HG03175 (cell line): ENCODE results near the gene ZNF91.
"Not testable (repeated sequence)": the region's sequence is repeated elsewhere in the genome, so short reads cannot be mapped to it uniquely, and the experiment has no call there.

Experiments used
- ATAC-seq: cut with Tn5 transposase; IDR thresholded peaks from one replicate; pipeline ENCODE4 v1.9.1; 2021; ENCODE audit warnings: mild to moderate bottlenecking, moderate library complexity; ENCODE audit not compliant: unreplicated experiment

The ZNF91 gene

GRCh38 chr19:23399443-23399842 lies 4.2 kb upstream of the ZNF91 start:
- no peak for ATAC-seq

DNA sequence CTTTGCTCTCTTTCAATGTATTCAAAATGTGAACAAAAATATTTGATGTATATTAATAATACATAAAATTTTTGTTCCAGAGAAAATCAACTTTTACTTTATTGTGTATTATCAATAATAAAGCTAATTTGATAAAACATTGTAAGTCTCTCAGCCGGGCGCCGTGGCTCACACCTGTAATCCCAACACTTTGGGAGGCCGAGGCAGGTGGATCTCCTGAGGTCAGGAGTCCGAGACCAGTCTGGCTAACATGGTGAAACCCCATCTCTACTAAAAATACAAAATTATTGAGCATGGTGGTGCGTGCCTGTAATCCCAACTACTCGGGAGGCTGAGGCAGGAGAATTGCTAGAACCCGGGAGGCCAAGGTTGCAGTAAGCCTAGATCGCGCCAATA lies 449 bp upstream of the ZNF91 start:
- ATAC-seq, result not testable (repeated sequence)

DNA sequence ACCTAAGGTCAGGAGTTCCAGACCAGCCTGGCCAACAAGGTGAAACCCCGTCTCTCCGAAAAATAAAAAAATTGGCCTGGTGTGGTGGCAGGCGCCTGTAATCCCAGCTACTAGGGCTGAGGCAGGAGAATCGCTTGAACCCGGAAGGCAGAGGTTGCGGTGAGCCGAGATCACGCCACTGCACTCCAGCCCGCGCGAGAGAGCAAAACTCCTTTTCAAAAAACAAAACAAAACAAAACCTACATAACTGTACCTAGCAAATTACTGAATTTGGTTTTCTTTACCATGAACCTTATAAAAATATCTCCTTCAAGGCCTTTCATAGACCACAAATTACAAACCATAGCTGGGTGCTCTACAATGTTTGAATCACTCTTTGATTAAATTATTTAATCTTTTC lies 760 bp downstream of the ZNF91 start:
- no peak for ATAC-seq

GRCh38 chr19:23393121-23393520 lies 2.1 kb downstream of the ZNF91 start:
- ATAC-seq, result no peak

GRCh38 chr19:23391236-23391635 lies 4.0 kb downstream of the ZNF91 start:
- ATAC-seq, result no peak

GRCh38 chr19:23385404-23385803 lies 9.9 kb downstream of the ZNF91 start:
- no peak for ATAC-seq

DNA sequence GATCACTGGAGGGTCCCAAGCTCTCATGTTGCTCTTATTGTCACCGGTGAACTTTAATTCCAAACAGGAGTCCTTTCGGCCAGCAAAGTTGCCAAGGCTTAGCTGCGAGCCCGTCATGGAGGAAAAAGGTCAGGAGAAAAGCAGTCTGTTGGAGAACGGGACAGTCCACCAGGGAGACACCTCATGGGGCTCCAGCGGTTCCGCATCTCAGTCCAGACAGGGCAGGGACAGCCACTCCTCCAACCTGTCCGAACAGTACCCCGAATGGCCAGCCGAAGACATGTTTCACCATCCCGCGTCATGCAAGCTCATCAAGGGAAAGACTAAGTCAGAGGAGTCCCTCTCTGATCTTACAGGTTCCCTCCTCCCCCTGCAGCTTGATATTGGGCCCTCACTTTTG lies 10.4 kb downstream of the ZNF91 start:
- no peak for ATAC-seq

DNA sequence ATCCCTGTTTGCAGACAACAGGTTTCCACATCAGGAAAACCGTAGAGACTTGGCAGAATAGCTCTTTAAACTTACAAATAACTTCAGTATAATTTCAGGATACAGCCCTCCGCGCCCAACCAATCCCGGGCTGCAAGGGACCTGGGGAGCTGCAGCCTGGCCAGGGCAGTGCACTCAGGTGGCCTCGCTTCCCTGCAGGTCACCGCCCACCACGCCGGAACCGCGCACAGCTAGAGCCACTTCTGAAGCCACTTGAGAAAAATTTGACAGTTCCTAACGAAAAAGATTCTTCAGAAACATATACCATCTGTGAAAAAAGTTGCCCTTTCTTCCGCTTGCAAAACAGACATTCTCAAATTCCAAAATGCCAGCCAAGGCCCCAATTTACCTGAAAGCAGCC lies 11.1 kb downstream of the ZNF91 start:
- ATAC-seq, result no peak

DNA sequence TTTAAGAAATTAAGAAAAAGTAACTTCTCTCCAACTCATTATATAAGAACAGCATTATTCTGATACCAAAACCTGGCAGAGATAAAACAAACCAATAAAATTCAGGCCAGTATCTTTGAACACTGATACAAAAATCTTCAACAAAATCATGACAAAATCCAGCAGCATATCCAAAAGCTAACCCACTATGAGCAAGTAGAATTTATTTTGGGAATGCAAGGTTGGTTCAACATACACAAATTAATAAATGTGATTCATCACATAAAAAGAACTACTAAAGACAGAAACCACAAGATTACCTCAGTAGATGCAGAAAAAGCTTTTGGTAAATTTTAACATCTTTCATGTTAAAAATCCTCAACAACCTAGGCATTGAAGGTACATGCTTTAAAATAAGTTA lies 12.3 kb downstream of the ZNF91 start:
- ATAC-seq, result no peak

- no peak for ATAC-seq
Observed at GRCh38 chr19:23381114-23381513, 14.2 kb downstream of the ZNF91 start.

GRCh38 chr19:23379671-23380070 lies 15.6 kb downstream of the ZNF91 start:
- not testable (repeated sequence) for ATAC-seq

DNA sequence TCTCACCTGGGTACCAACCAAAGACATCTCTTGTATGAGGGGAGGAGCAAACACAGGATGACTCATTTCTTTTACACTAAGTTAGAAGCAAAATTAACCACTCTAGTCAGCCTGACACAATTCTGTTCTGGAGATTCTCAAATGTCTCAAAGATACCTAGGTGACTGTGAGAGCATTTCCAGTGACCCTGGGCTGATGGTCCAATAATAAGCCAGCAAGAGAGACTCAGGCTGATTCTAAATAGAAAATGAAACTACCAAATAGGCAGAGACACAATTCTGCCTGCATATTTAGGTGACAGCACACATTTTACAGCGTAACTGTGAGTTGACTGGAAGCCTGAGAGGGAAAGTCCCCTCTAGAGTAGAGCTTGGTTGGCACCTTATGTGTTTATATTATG lies 16.3 kb downstream of the ZNF91 start:
- ATAC-seq, result no peak

DNA sequence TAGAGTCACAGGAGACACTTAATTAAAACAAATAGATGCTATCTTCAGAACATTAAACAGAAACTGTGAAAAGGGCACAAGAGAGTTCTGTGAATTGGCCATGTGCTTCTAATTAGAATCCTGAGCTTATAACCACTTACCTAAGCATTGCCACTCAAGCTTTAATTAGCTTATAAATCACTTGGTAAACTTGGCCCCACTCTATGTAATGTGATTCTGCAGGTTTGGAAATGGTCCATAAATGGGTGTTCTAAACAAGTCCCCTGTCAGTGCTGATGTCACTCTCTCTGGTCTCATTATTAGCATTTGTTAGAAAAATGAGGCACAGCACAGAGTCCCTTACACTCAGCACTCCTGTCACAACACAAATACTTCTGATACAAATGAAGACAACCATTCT lies 18.0 kb downstream of the ZNF91 start:
- ATAC-seq, result no peak

- no peak for ATAC-seq
Observed at GRCh38 chr19:23366437-23366836, 28.8 kb downstream of the ZNF91 start.

DNA sequence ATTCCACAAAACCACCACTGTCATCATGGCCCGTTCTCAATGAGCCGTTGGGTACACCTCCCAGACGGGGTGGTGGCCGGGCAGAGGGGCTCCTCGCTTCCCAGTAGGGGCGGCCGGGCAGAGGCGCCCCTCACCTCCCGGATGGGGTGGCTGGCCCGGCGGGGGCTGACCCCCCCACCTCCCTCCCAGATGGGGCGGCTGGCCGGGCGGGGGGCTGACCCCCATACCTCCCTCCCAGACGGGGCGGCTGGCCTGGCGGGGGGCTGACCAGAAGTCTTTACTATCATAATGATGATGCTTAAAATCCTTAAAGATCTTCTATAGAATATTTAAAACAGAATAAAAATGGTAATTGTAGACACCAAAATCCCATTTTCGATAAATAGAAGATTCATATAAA lies 29.2 kb downstream of the ZNF91 start:
- not testable (repeated sequence) for ATAC-seq

- no peak for ATAC-seq
Observed at GRCh38 chr19:23365222-23365621, 30.0 kb downstream of the ZNF91 start.

GRCh38 chr19:23361843-23362242 lies 33.4 kb downstream of the ZNF91 start:
- ATAC-seq, result not testable (repeated sequence)

GRCh38 chr19:23351806-23352205 lies 43.5 kb downstream of the ZNF91 start:
- no peak for ATAC-seq

DNA sequence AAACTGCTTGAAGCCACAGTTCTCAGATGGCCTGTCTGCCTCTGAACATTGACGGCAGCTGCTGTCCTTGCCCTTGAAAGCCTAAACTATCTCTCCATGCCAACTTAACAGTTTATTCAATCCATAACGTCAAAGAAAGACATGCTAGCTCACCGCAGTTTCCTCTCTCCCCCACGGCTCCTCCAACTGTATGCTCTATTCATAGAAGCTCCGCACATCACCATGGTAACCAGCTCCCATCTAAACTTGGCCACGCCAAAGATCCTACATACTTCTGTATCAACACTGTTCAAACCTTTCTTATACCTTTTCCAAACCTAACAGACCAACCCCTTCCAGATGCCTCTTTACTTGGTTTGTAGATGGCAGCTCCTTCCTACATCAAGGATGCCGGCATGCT lies 48.6 kb downstream of the ZNF91 start:
- no peak for ATAC-seq

- no peak for ATAC-seq
Observed at GRCh38 chr19:23345838-23346237, 49.4 kb downstream of the ZNF91 start.

DNA sequence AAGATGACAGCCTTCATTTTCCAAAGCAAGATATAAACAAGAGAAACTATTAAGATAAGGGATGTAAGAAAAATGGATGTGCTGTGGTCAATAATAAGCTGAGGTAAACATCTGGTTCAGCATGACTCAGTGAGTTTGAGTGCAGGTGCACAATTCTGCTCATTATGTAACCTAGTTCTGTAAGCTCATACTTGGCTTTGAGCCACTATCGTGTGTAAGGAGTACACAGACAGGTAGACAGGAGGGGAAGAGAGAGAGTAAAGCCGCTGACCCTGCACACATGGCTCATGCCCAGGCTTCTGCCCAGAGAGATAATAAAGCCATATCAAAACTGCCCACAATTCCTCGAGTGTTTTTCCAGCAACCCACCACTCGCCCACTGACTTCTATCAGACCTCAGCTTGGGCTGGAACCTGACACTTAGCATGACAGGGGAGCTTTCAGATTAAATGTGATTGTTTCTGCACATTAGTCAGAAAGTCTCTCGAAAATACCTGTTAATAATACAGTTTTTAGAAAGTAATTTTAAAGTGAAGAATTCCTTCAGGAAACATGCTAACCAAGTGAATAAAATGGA lies 51.7 kb downstream of the ZNF91 start:
- no peak for ATAC-seq

- ATAC-seq, result no peak
Observed at GRCh38 chr19:23328211-23328610, 67.1 kb downstream of the ZNF91 start.

DNA sequence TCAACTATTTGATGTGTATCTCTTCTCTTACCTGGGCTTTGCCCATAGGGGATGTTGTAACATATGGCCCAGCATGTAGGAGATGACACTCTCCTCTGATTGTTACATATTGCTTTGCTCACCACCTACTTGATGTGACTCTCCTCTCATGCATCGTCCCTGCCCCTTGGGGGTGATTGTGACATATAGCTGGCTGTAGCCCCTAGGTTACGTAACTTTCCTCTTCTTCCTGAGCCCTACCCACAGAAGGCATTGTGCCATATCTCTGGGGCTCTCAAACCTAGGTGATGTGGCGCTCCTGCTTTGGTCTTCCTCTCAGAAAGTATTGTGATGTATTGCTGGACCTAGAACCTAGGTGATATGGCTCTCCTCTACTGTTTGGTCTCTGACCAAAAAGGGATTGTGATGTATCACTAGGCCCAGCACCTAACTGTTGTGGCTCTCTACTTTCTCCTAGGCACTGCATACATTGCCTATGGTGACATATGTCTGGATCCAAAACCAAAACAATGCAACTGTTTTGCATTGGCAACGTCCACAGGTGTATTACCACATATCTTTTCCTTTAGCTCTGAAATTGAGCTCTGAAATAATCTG lies 73.2 kb downstream of the ZNF91 start:
- no peak for ATAC-seq
